ENCODE results near the gene CCER1.

Gene CCER1

DNA sequence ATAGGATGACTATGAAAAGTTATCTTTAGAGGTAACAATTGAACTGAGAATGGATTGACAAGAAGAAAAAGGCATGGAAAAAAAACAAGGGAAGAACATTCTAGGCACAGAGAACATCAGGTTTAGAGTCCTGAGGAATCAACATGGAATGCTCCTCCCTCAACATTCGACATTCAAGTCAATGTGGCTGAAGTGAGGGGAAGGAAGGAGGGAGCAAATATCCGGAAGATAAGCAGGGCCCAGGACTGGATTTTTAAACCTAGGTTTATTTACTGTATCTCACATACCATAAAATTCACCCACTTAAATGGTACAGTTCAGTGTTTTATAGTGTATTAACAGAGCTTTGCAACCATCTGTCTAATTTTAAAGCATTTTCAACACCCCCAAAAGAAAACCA is 9.6 kb upstream of the CCER1 start:
- DNase-seq = no peak

DNA sequence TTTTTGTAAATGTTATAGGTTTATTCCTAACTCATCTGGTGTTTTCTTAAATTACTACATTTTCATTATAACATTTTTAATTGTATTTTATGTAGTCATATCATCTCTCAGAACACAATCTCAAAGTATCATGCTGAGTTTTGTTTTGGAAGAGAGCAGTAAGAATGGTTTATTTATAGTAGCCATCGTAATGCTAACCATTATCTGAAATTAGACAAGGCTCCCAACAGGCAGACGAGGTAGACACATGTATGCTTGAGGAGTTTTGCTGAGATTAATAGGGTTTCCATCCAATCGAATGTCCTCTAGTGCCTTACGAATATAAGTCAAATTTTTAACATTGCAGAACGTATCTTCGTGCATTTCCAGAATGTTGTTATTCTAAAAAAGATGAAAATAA is 9.0 kb upstream of the CCER1 start:
- DNase-seq = no peak

DNA sequence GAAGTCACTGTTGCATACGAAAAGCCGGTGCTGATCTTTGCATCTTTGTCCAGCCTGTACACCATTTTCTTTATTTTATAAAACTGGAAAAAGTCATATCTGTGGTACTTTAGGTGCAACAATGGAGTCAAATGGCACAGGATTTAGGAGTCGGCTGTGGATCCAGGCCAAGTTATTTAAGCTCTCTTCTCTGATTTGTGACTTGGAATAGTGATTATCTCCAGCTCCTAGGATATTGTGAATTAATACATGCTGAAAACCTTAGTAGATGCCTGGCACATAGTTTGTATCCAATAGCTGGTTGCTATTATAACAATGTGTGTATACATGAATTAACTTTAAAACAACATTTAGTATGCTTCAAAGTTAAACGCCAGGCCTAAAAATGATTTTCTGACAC is 6.2 kb upstream of the CCER1 start:
- no peak for DNase-seq

DNA sequence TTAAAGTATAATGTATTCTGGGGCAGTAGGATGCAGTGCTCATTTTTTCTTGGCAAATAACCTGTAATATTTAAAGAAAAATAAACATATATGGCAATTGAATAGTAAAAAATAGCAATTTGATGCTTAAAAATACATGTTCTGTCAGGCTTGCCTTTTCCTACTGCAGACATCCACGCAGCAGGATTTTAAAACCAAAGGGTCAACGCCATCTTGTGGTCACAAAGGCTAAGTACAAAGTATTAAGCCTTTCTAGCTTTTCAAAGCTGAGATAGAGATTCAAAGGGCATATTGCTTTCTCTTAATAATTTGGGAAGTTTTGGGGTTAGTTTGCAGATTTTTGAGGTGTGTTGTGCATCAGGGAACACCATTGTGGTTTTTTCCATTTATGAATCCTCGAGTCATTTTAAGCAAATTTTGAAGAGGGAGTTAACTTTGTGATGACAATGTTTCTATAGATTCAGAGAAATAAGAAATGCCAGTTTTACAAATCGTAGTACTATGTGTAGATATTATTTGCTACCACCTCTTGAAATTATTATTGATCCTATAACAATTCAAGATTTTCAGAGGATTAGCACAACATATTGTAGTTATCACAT is 4.7 kb upstream of the CCER1 start:
- peak; percentile 43 for DNase-seq

DNA sequence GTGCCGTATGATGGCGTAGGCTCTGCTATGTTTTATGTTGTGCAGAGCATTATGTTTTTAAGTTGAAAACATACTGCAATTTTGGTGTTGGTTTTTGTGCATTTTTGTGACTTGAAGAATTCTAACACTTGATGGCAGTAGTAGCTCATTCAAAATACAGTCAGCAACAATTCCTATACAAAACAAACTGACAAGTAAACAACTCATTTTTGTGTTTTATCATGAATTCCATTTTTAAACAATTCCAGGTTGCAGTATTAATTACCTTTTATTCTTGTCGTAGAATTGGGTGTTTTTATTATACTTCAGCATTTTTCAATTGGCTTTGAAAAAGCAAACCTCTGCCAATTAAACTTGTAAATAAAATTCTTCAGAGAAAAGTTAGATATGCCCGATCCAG is 4.1 kb upstream of the CCER1 start:
- DNase-seq = no peak

DNA sequence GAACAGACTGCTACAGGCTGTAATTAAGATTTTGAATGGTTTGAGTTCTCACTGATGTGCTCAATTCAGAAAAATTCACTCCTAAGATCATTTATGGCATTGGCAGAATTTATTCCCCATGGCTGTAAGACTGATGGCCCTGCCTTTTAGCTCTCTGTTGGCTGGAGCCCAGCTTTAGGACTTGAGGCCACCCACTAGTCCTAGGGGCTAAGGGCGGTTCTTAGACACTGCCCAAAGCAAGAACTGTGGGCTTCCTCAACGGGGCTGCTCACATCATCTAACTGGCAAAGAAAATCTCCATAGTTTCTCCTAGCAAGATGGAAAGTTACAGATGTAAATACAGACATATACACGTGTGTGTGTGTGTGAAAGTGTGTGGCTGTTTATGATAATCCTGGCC is 3.4 kb upstream of the CCER1 start:
- DNase-seq = no peak

DNA sequence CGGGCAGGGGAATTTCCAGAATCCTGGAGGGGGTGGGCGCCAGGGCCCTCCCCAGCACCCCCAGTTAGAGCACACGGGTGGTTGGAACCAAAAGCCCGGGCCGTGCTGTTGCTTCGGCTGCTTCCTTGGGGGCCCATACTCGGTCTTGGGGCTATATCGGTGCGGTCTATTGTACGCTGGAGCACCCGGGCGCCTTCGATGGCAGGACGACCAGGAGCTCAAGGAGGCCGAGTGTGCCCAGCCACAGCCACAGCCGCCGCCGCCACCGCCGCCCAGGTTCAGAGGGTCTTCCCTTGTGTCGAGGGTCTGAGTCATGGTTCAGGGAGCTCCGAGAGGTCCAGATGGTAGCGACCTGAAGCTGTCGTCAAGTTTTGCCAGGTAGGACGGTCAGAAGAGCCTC is 548 bp downstream of the CCER1 start:
- DNase-seq = no peak

DNA sequence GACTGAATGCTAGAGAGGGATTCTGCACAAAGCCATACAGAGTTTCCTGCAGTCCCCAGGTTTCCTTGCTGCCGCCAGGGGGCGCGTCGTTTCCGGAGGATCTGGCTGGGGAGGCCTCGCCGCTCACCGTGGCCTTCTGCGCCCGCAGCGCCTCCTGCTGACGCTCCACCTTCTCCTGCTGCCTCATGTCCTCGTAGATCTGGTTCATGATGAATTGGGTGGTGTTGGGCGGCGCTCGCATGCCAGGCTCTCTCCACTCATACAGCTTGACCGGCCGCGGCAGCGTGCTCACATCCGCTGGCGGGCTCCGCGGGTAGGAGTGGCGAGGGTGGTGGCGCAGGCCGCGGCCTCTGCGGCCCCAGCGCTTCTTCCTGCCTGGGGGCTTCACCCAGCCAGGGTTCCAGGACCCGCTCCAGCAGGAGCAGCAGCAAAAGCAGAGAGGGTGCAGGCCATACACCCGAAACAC is 987 bp downstream of the CCER1 start:
- DNase-seq = no peak

DNA sequence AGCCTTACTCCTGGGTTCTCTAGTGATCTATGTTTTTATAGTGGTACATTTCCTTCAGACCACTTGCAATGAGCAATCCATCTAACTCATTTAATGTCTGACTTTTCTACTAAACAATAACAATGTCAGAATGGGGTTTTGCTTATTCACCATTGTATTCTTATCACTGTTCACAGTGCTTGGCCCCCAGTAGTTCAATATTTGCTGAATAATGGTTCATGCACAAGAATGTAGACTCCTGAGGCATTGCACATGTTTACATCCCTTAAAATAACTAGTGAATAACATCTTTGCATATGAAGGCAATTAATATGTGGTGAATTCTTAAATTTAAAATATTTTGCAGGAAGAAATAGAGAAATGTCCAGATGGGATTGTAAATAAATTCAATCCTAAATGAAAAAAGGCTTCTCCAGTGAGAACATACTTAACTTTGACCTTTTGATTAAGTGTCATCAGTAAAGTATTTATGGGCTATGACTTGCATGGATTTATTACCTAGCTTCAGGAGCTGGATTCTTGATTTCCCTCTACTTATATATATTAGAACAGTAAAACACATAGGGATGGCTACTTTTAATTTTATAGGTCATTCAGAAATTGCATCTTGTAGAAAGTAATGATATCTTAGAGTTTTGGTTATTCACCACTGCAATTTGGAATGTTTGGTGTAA is 3.4 kb downstream of the CCER1 start:
- no peak for DNase-seq

DNA sequence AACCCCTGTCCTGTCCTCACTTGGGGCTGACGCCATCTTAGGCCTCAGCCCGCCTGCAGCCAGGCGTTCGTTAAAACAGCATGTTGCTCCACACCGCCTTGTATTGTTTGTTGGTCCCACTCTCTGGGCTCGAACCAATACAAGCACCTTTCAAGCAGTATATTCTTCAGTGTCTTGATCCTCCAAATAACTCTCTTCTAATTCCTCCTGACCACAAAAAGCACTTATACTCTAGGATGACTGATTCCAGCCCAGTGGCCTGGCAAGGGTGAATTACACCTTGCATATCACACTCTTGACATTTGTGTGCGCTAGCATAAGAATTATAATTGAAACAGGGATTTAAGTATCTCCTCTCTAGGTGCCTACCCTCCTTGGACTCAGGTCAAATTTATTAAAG is 7.1 kb downstream of the CCER1 start:
- DNase-seq = no peak

DNA sequence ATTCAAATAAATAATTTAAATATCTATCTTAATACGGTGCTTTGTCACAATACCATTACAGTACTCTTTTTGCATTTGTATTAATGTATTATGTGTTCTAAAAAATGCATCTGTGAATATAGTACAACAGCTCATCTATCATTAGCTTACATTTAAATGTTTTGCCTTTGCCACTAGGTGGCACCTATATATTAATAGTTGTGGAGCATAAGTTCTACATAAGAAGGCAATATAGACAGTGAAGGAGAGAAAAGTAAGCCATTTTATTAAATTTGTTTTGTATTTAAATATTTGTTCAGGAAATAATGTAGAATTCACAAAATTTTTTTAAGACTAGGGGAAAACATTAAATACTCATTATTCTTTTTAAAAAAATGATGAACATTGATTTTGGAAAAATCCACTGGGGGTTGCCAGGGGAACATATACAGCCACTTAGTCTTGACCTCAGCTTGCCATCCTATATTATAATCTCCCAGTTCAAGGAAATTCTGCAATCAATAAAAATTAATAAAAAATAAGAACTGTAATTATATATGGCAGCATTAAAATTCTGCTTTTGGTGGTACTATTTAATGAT is 9.8 kb downstream of the CCER1 start:
- DNase-seq = no peak

DNA sequence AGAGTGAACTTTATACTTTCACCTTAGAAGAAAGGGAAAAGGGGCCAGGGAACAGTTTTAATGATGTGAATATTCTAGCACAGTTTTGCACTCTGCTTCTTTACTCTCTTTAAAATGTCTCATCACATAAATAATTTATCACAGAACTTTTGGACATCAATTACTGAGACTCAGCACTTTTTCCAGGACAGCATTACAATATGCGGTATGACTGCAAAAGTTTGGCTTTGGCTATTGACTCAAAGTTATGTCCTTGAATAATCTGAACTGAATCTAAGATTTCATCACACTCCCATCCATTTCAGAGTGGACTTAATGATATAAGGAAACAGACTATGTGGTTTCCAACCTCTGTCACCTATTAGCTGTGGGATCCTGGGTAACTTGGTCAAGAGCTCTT is 11.7 kb downstream of the CCER1 start:
- DNase-seq = no peak

DNA sequence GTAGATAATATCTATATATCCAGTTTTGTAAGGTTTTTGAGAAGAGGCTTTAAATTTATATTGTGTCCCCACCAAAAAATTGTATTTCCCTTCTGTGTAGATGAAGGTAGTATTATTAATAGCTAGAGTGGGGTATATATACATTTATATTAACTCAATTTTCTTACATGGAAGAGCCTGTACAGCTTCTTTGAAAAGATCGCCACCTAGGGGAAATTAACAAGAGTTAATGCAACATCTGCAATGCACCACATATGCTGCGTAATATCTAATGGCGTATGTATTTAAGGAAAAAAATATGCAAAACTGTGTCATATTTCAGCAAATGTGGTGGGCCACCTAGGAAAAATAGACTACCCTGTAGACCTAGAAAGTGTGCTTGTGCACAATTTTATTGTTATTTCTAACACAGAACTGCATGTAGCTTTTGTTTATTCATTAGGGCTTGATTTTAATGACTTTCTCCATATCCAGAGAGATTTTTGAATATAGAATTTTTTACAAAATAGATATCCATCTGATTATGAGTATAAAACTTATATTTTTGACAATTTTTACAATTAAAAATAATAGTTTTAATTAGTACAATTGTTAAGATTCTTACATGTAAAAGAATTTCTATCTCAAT is 14.0 kb downstream of the CCER1 start:
- DNase-seq = no peak

DNA sequence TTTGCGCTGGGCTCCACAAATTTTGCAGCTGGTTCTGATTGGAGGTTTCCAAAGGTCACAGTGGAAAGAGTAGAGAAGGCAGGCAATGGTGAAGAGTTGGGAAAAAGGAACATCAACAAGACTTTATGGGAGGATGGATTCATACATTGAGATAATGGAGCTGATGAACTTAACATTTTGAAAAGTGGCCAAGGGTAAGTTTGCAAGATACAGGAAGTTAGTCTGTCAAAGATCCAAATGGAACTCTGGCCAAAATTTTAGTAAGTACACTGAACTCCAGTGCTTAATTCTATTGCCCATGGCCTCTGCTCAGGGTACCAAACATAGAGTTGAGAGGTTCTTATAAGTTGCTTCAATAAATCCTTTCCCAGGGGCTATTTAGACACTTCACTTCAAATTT is 15.6 kb downstream of the CCER1 start:
- DNase-seq = no peak

DNA sequence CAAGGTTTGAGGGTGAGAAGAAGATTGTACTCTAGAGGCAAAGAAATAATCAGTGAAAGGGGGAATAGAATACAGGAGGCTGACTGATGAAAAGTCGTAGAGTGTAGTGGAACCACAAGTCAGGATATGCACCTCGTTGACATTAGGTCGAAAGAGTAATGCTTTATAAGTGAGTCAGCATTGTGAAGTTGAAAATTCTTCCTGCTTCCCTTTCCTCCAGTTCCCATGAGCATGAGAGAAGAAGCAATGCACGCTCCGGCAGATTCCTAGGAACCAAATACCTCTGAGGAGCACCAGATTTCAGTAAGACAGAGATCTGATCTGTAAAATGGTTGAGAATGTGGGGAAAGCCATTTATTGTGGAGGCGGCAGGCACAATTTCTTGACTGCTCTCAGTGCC is 16.5 kb downstream of the CCER1 start:
- no peak for DNase-seq

DNA sequence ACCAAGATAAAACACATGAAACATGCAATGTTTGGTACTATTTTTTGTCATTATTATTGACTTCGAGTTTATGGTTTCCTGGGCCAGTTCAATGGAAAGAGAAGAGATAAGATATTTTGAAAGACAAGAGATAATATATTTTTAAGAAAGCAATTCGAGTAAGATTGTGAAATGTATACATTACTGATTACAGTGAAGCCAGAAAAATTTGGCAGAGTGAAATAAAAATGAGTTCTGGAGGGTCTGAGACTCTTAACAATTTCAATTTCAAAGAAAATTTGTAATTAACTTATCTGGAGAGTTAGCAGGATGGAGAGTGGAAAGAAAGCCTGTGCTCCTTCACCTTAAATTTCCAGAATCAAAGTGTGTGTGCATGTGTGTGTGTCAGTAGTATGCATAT is 17.3 kb downstream of the CCER1 start:
- no peak for DNase-seq

DNA sequence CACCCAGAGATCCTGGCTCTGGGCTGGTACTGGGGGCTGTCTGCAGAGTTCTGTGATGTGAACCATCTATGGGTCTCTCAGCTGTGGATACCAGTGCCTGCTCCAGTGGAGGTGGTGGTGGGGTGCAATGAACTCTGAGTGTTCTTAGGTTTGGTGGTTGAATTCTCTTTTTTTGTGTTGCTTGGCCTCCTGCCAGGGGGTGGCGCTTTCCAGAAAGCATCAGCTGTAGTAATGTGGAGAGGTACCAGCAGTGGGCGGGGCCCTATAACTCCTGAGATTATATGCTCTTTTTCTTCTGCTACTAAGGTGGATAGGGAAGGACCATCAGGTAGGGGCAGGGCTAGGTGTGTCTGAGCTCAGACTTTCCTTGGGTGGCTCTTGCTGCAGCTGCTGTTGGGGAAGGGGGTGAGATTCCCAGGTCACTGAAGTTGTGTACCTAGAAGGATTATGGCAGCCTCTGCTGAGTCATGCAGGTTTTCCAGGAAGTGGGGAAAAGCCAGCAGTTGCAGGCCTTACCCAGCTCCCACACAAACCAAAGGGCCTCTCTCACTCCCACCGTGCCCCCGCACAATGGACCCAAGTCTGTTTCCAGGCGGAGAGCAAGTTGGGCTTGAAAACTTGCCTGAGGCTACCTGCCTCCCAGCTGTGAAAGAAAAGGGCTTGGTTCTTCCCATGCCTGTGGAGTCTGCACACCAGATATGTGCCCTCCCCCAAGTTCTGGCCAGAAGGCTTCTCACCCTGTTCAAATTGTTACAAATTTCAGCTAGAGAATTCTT is 18.6 kb downstream of the CCER1 start:
- no peak for DNase-seq

DNA sequence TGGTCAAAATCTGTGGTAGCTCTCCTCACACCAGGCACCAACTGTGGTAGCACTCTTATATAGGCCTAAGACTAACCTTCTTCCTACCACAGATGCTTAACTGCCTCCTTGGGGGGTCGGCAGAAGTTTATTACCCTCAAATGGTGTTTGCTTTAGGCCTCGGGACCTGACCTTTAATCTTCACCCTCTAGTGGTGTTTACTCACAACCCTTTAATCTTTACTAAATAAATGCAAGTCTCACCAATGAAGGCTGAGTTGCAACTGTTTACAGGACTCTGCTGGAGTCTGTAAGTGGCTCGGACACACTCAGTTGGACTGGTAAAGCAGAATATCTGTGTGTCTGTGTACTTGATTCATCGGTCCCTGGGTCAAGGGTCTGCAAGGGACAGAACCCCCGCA is 29.4 kb downstream of the CCER1 start:
- DNase-seq = no peak

DNA sequence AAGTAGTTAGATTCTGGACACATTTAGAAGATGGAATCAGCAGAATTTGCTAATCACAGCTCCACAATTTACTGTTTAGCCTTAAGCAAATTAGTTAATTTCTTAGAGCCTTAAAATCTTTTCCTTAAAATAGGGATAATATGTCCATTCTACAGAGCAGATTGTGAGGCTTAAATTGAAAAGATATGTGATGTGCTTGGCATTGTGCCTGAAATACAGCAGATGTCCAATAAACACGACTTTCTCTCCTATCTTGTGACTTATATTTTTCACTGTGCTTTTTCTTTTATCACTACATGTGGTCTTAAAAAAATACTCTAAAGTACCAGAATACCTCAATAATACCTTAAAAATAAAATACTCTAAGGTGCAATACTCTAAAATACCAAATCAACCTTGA is 30.6 kb downstream of the CCER1 start:
- DNase-seq = no peak

DNA sequence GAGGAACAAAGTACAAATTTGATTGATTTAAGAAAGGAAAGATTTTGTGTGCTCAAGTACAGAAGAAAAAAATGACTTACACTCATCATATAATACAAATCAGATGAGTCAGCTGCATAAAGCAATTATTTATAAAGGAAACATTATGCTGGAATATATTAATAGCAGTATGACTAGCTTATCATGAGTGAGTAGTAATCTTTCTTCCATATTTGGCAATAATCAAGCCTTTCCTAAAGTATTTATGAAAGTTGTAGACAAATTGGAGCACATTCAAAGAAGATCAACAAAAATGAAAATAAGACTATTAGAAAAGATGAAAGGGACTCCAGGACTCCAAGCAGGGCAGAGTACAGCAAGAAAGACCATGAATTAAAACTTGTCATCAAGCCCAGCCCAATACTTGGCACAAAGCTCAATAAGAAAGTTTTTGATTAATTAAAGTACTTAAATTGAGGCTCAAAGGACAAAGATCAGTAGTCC is 32.8 kb downstream of the CCER1 start:
- DNase-seq = no peak

DNA sequence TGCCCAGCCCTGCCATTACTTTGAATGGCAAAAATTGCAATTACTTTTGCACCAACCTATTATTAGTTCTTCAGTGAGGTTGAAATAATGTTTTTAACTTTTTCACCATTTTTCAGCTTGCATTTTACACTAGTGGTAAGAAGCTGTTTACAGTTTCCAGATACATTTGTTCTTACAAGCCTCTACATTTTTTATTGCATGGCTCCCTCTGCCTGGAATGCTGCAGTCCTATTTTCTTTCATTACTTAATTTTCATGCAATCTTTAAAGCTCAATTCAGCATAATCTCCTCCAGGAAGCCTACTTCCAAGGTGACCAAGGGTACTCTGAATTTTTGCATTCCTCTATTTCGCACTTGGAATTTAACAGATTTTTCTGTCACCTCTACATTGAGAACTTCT is 33.4 kb downstream of the CCER1 start:
- DNase-seq = no peak

DNA sequence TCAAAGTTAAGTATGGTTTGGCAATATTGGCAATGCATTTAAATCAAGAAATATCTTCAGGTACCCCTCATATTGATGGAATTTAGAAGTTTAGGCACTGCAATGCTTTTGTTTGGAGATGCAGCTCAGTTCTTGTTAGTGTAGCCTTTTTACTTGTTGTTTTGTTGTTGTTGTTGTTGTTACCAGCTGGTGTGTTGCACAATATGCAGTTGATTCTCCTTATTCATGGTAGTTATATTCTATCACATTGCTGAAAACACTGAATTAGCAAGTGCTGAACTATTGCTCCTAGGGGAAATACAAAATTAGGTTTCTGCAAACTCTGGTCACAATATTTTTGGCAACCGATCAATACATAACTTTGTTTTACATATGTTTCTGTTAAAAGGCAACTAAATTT is 34.8 kb downstream of the CCER1 start:
- no peak for DNase-seq

DNA sequence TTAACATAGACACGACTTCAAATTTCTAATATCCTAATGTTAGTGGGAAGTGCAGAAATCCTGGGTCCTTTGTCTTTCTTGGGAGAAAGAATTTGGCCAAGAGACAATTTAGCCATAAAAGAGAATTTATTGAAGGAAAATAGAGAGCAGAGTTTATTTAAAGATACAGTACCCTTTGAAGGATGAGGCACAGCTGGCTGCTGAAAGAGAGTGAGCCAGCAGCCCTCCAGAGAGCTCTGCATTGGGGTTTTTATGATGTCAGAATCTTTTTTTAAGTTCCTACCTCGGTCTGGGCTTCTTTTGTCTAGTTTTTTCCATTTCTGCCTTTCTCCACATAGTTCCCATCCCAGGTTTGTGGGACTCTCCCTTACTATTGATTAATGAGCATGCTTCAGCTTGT is 37.5 kb downstream of the CCER1 start:
- DNase-seq = no peak
